ENCODE results near the gene KHK. TPM values are rescaled to one million over a fixed set of nuclear protein-coding genes. Genes with fewer than 3 reads are reported as not detected.

The KHK gene
- total RNA-seq, 6 experiments from 2014 or later, result 101 to 283 (median 206) TPM

GRCh38 chr2:27069961-27070618 is 16.5 kb upstream of the KHK start:
- H3K4me1 ChIP-seq, result peaks cover 0 to 10% (median 4%) of the 10 kb centered on the region in 4 donors

GRCh38 chr2:27070653-27071276 is 15.8 kb upstream of the KHK start:
- Histone ChIP-seq H3K36me3 (peaks cover 0 to 13% (median 0%) of the 10 kb centered on the region in 4 donors), H3K4me3 (peak overlapping the region; percentile 85 to 94 (median 91)), H3K4me1 (peaks cover 0 to 10% (median 4%) of the 10 kb centered on the region in 4 donors), H3K27me3 (no peaks in the 10 kb centered on the region), H3K27ac (peak overlapping the region; percentile 75 to 89 (median 80)), H3K9me3 (no peaks in the 10 kb centered on the region)
- peak in 1 of 4 donors; percentile 1 for ATAC-seq
- TF ChIP-seq POLR2A (IDR thresholded peaks at IDR 0.05), result no peak
- TF ChIP-seq CTCF (IDR thresholded peaks at IDR 0.05), result no peak
- WGBS (ENCODE audit: insufficient coverage, low coverage, low lambda C conversion rate, missing lambda C conversion rate), result 2% methylated on average over 11 of the region's 11 CpGs
- intact Hi-C loops (cut with DNase I), result loop anchor here in 1 of 2 donors (10.0 kb wide), 1 partner anchor 106 kb away; no protein-coding TSS in a partner anchor
- DNase-seq, result no peak

More at GRCh38 chr2:27069961-27070618, 16.5 kb upstream of the KHK start:
- H3K27ac ChIP-seq, result no peak overlapping the region
- H3K27me3 ChIP-seq, result no peaks in the 10 kb centered on the region
- WGBS (ENCODE audit: insufficient coverage, low coverage, low lambda C conversion rate, missing lambda C conversion rate), result 81% methylated on average over 7 of the region's 8 CpGs
- peaks cover 0 to 16% (median 0%) of the 10 kb centered on the region in 4 donors for H3K36me3 ChIP-seq
- H3K4me3 ChIP-seq, result peak overlapping the region in 2 of 3 donors; percentile 85 to 91
- ATAC-seq, result no peak
- H3K9me3 ChIP-seq, result no peaks in the 10 kb centered on the region
- no peak for DNase-seq
- no peak for TF ChIP-seq CTCF (IDR thresholded peaks at IDR 0.05)
- TF ChIP-seq POLR2A (IDR thresholded peaks at IDR 0.05), result no peak
- intact Hi-C loops (cut with DNase I), result loop anchor here in 1 of 2 donors (10.0 kb wide), 1 partner anchor 105 kb away; no protein-coding TSS in a partner anchor

- H3K36me3 ChIP-seq, result peaks cover 0 to 13% (median 0%) of the 10 kb centered on the region in 4 donors
- H3K27ac ChIP-seq, result peak within 1 kb of the TSS; percentile 75 to 89 (median 80)
- H3K4me1 ChIP-seq, result peaks cover 0 to 10% (median 4%) of the 10 kb centered on the region in 4 donors
- 0% methylated on average over 7 of the region's 86 CpGs for WGBS (ENCODE audit: insufficient coverage, low coverage, low lambda C conversion rate, missing lambda C conversion rate)
- intact Hi-C loops (cut with DNase I), result loop anchor here in 1 of 2 donors (10.0 kb wide), 1 partner anchor 107 kb away; no protein-coding TSS in a partner anchor
- H3K9me3 ChIP-seq, result no peaks in the 10 kb centered on the region
- TF ChIP-seq POLR2A (IDR thresholded peaks at IDR 0.05) (peak; percentile 78), CTCF (IDR thresholded peaks at IDR 0.05) (peak in 2 of 4 donors; percentile 11 to 34)
- no peaks in the 10 kb centered on the region for H3K27me3 ChIP-seq
- ATAC-seq (peak; percentile 93 to 98 (median 96)), DNase-seq (peak; percentile 96 to 97 (median 96))
- H3K4me3 ChIP-seq, result peak within 1 kb of the TSS; percentile 85 to 94 (median 91)
Observed at GRCh38 chr2:27071277-27071989, 15.1 kb upstream of the KHK start, which contains the start of gene OST4. Gene OST4, minus strand, starts transcription at chr2:27071654.
